ENCODE measurements around the gene LGI2.

Gene LGI2

DNA sequence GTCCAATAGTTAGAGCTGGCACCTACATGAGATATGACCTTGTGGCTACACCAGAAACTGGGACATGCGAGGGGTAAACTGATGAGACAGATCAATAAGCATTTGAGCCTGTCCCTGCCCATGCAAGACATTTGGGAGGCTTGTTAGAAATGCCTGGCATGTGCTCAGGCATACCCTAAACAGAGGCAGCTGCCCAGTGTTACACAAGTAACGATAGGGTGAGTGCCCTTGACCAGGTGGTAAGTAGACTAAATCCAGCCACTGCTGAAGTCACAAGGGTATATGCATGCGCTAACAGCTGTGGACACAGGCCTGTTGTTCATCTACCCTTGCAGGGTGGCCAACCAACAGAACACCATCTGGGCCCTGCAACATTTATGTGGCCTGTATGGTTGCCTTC is 61.8 kb downstream of the LGI2 start:
- H3K36me3 ChIP-seq: no peaks in the 10 kb centered on the region
- H3K4me3 ChIP-seq (ENCODE audit: low read depth, low read length): no peak overlapping the region
- TF ChIP-seq, protein P1, sequence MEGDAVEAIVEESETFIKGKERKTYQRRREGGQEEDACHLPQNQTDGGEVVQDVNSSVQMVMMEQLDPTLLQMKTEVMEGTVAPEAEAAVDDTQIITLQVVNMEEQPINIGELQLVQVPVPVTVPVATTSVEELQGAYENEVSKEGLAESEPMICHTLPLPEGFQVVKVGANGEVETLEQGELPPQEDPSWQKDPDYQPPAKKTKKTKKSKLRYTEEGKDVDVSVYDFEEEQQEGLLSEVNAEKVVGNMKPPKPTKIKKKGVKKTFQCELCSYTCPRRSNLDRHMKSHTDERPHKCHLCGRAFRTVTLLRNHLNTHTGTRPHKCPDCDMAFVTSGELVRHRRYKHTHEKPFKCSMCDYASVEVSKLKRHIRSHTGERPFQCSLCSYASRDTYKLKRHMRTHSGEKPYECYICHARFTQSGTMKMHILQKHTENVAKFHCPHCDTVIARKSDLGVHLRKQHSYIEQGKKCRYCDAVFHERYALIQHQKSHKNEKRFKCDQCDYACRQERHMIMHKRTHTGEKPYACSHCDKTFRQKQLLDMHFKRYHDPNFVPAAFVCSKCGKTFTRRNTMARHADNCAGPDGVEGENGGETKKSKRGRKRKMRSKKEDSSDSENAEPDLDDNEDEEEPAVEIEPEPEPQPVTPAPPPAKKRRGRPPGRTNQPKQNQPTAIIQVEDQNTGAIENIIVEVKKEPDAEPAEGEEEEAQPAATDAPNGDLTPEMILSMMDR (IDR thresholded peaks at IDR 0.05; ENCODE audit: low read depth, low read length): no peak
- H3K27ac ChIP-seq: no peak overlapping the region
- DNase-seq: no peak
- peaks cover 18% of the 10 kb centered on the region for H3K9me3 ChIP-seq (ENCODE audit: severe bottlenecking)
- H3K27me3 ChIP-seq (ENCODE audit: insufficient read depth, low read depth, severe bottlenecking): no peaks in the 10 kb centered on the region

DNA sequence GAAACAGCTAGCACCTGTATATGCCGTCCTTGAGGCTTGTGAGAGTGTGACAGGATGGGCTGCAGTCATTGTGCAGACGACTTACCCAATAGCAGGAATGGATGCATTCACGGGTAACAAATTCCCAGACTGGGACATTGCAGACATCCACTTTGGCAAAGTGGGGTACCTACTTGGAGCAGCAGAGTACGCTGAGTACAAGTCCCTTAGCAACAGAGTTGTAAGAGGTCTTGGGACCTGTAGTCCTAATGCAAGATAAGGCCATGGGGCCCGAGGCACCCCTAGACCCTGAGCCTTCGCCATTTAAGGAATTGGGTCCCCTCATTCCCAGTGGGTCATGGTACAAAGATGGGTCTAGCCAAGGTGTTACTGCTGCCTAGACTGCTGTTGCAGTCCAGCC is 62.5 kb downstream of the LGI2 start:
- TF ChIP-seq, protein P1 (IDR thresholded peaks at IDR 0.05; ENCODE audit: low read depth, low read length): no peak
- no peaks in the 10 kb centered on the region for H3K36me3 ChIP-seq
- DNase-seq: no peak
- peaks cover 18% of the 10 kb centered on the region for H3K9me3 ChIP-seq (ENCODE audit: severe bottlenecking)
- H3K27ac ChIP-seq: no peak overlapping the region
- no peak overlapping the region for H3K4me3 ChIP-seq (ENCODE audit: low read depth, low read length)
- no peaks in the 10 kb centered on the region for H3K27me3 ChIP-seq (ENCODE audit: insufficient read depth, low read depth, severe bottlenecking)

DNA sequence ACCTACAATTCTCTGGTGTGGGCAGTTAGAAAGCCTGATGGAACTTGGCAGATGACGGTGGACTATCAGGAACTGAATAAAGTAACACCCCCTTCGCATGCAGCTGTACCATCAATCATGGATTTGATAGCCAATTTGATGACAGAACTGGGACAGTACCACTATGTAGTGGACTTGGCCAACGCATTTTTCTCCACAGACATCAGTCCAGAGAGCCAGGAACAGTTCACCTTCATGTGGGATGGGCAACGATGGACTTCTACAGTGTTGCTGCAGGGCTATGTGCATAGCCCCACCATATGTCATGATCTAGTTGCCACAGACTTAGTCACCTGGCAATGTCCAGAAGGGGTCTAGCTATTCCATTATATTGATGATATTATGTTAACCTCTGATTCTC is 63.4 kb downstream of the LGI2 start:
- no peak overlapping the region for H3K4me3 ChIP-seq (ENCODE audit: low read depth, low read length)
- H3K36me3 ChIP-seq: no peaks in the 10 kb centered on the region
- DNase-seq: no peak
- TF ChIP-seq, protein P1 (IDR thresholded peaks at IDR 0.05; ENCODE audit: low read depth, low read length): no peak
- no peak overlapping the region for H3K27ac ChIP-seq
- peaks cover 18% of the 10 kb centered on the region for H3K9me3 ChIP-seq (ENCODE audit: severe bottlenecking)
- H3K27me3 ChIP-seq (ENCODE audit: insufficient read depth, low read depth, severe bottlenecking): no peaks in the 10 kb centered on the region

DNA sequence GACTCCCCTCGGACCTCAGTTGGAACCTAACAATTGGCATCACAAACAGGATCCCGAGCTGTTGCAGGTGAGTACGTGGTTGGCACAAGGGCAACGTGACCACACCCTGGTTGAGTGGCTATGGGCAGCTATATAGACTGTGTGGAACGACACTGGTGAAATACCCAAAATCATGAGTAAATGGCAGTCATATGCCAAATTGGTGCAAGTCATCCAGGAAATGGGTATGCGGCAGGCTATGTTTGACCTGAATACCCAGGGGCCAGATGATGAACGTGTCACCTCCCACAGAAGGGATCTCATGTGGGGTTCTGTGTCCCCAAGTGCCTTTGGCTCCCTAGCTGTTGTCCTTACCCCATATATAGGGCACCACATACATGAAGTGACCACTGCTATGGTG is 64.7 kb downstream of the LGI2 start:
- no peaks in the 10 kb centered on the region for H3K27me3 ChIP-seq (ENCODE audit: insufficient read depth, low read depth, severe bottlenecking)
- no peak overlapping the region for H3K27ac ChIP-seq
- peaks cover 18% of the 10 kb centered on the region for H3K9me3 ChIP-seq (ENCODE audit: severe bottlenecking)
- no peak overlapping the region for H3K4me3 ChIP-seq (ENCODE audit: low read depth, low read length)
- no peak for DNase-seq
- TF ChIP-seq, protein P1 (IDR thresholded peaks at IDR 0.05; ENCODE audit: low read depth, low read length): no peak
- no peaks in the 10 kb centered on the region for H3K36me3 ChIP-seq

DNA sequence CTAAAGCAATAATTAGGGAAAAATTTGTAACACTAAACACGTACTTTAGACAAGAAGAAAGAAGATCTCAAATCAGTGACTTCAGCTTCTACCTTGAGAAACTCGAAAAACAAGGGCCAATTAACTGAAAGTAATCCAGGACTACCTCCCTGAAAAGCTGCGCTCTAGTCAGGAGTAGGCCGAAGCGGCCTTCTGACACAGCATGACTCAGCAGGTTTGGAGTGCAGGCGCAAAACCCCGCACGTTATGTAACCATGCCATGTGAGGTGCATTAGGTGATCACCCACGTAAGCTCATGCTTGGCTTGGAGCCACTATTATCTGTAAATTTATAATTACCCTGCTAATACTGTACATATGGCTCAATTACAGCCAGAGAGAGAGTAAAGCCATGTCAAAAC is 65.1 kb downstream of the LGI2 start:
- DNase-seq: peak; percentile 31
- no peaks in the 10 kb centered on the region for H3K27me3 ChIP-seq (ENCODE audit: insufficient read depth, low read depth, severe bottlenecking)
- peaks cover 18% of the 10 kb centered on the region for H3K9me3 ChIP-seq (ENCODE audit: severe bottlenecking)
- TF ChIP-seq, protein P1 (IDR thresholded peaks at IDR 0.05; ENCODE audit: low read depth, low read length): no peak
- H3K27ac ChIP-seq: no peak overlapping the region
- no peak overlapping the region for H3K4me3 ChIP-seq (ENCODE audit: low read depth, low read length)
- no peaks in the 10 kb centered on the region for H3K36me3 ChIP-seq

GRCh38 chr4:24963277-24963676 is 67.5 kb downstream of the LGI2 start:
- Histone ChIP-seq H3K4me3 (ENCODE audit: low read depth, low read length) (no peak overlapping the region), H3K36me3 (no peaks in the 10 kb centered on the region), H3K27ac (no peak overlapping the region), H3K9me3 (ENCODE audit: severe bottlenecking) (peaks cover 18% of the 10 kb centered on the region), H3K27me3 (ENCODE audit: insufficient read depth, low read depth, severe bottlenecking) (no peaks in the 10 kb centered on the region)
- TF ChIP-seq, protein P1 (IDR thresholded peaks at IDR 0.05; ENCODE audit: low read depth, low read length): no peak
- no peak for DNase-seq

All from WERI-Rb-1 (cell line).